Putamen (tissue), 1 donor: ENCODE data around the gene CDH4.
A peak's percentile ranks its signal among the peaks of the same experiment; 100 is the strongest.

Experiments
- DNase-seq: peaks from one replicate; pipeline ENCODE4 v3.0.0-alpha.2; 2016; ENCODE audit warnings: low spot score

The CDH4 gene

GRCh38 chr20:61356196-61356595 is 104.1 kb downstream of the CDH4 start:
- DNase-seq: no peak

GRCh38 chr20:61357119-61357518 is 105.1 kb downstream of the CDH4 start:
- no peak for DNase-seq

- no peak for DNase-seq
These were observed 107.2 kb downstream of the CDH4 start for GRCh38 chr20:61359254-61359653.

- no peak for DNase-seq
These were observed 108.2 kb downstream of the CDH4 start for GRCh38 chr20:61360296-61360695.

- DNase-seq: no peak
These were observed 108.9 kb downstream of the CDH4 start for GRCh38 chr20:61360940-61361339.

GRCh38 chr20:61361501-61361900 is 109.4 kb downstream of the CDH4 start:
- no peak for DNase-seq

- no peak for DNase-seq
These were observed 112.1 kb downstream of the CDH4 start for GRCh38 chr20:61364147-61364546.

GRCh38 chr20:61366914-61367313 is 114.9 kb downstream of the CDH4 start:
- no peak for DNase-seq

GRCh38 chr20:61369731-61370520 is 117.9 kb downstream of the CDH4 start:
- DNase-seq: no peak

- peak; percentile 47 for DNase-seq
These were observed 118.8 kb downstream of the CDH4 start for GRCh38 chr20:61370841-61371303.

GRCh38 chr20:61371501-61372136 is 119.6 kb downstream of the CDH4 start:
- no peak for DNase-seq

- no peak for DNase-seq
These were observed 120.3 kb downstream of the CDH4 start for GRCh38 chr20:61372137-61373054.

GRCh38 chr20:61373055-61373399 is 121.0 kb downstream of the CDH4 start:
- DNase-seq: no peak

GRCh38 chr20:61373956-61374545 is 122.0 kb downstream of the CDH4 start:
- DNase-seq: no peak

- no peak for DNase-seq
These were observed 124.6 kb downstream of the CDH4 start for GRCh38 chr20:61376541-61377240.

- no peak for DNase-seq
These were observed 126.8 kb downstream of the CDH4 start for GRCh38 chr20:61378694-61379355.

- DNase-seq: no peak
These were observed 128.0 kb downstream of the CDH4 start for GRCh38 chr20:61379898-61380544.

- no peak for DNase-seq
These were observed 128.5 kb downstream of the CDH4 start for GRCh38 chr20:61380545-61380915.

GRCh38 chr20:61382194-61382593 is 130.1 kb downstream of the CDH4 start:
- DNase-seq: no peak

- DNase-seq: no peak
These were observed 133.2 kb downstream of the CDH4 start for GRCh38 chr20:61385296-61385695.

GRCh38 chr20:61385731-61386130 is 133.7 kb downstream of the CDH4 start:
- DNase-seq: no peak
